Activated B cell treated with CpG ODN at 0.5 μM for 24 hours (primary cell): ENCODE data around the gene USP22. TPM values are rescaled to one million over a fixed set of nuclear protein-coding genes. Genes with fewer than 3 reads are reported as not detected.

ENCODE experiments used
- ATAC-seq: fragments of 200-7000 bp; cut with Tn5 transposase; one replicate; pipeline ENCODE4 v1.10.0; 2021; ENCODE audit warnings: low read depth, mild to moderate bottlenecking, moderate library complexity
- CTCF ChIA-PET: fragments of 350-600 bp; sonication (Branson Sonifier 250); formaldehyde crosslinking; loops from one replicate; lab custom pipeline; 2021; ENCODE audit warnings: antibody characterized with exemption; lab: Charles Lee
- POLR2A ChIA-PET: fragments of 350-600 bp; sonication (Branson Sonifier 250); formaldehyde crosslinking; loops from one replicate; lab custom pipeline; 2021; ENCODE audit warnings: antibody characterized with exemption; lab: Charles Lee
- DNase-seq: peaks from one replicate; pipeline ENCODE4 v3.0.0; 2022
- H3K27ac Mint-ChIP-seq: one replicate; pipeline ENCODE4 v1.8.0; 2020; ENCODE audit warnings: mixed read lengths
- H3K27me3 Mint-ChIP-seq: one replicate; pipeline ENCODE4 v1.8.0; 2021; ENCODE audit warnings: mixed read lengths
- H3K36me3 Mint-ChIP-seq: one replicate; pipeline ENCODE4 v1.8.0; 2021; ENCODE audit warnings: low read depth, mixed read lengths
- H3K4me1 Mint-ChIP-seq: one replicate; pipeline ENCODE4 v1.8.0; 2021; ENCODE audit warnings: mixed read lengths
- H3K4me3 Mint-ChIP-seq: one replicate; pipeline ENCODE4 v1.8.0; 2020; ENCODE audit warnings: mild to moderate bottlenecking, mixed read lengths
- H3K9me3 Mint-ChIP-seq: one replicate; pipeline ENCODE4 v1.8.0; 2020; ENCODE audit warnings: mixed read lengths
- CTCF ChIP-seq: fragments of 200-600 bp; IDR thresholded peaks from one replicate; pipeline ENCODE4 v1.8.0; 2022; ENCODE audit warnings: antibody characterized with exemption, mild to moderate bottlenecking
- intact Hi-C: fragments of 100-400 bp; cut with micrococcal nuclease; formaldehyde crosslinking; loops from one replicate; pipeline ENCODE4 v1.15.1; 2024
- total RNA-seq: library from RNA; stranded (reverse); gene quantifications from 2 replicates; pipeline ENCODE4 v1.2.3, GENCODE V29; 2022

Gene USP22
- total RNA-seq, 1 donor from 2014 or later = 156 TPM

GRCh38 chr17:21077281-21077680, 34.5 kb upstream of the USP22 start:
- no peak for TF ChIP-seq CTCF
- ATAC-seq = no peak
- H3K4me3 Mint-ChIP-seq = no peak overlapping the region
- no peak overlapping the region for H3K27ac Mint-ChIP-seq
- ChIA-PET POLR2A (no interaction called here), CTCF (no interaction called here)
- no peaks in the 10 kb centered on the region for H3K9me3 Mint-ChIP-seq
- H3K4me1 Mint-ChIP-seq = no peaks in the 10 kb centered on the region
- no peak for DNase-seq
- H3K27me3 Mint-ChIP-seq = peaks cover 7% of the 10 kb centered on the region
- intact Hi-C loops = no loop called here
- no peaks in the 10 kb centered on the region for H3K36me3 Mint-ChIP-seq

- CTCF ChIA-PET = no interaction called here
- peaks cover 7% of the 10 kb centered on the region for H3K27me3 Mint-ChIP-seq
- H3K27ac Mint-ChIP-seq = no peak overlapping the region
- no peaks in the 10 kb centered on the region for H3K9me3 Mint-ChIP-seq
- POLR2A ChIA-PET = no interaction called here
- H3K4me3 Mint-ChIP-seq = no peak overlapping the region
- TF ChIP-seq CTCF = no peak
- no peak for ATAC-seq
- H3K4me1 Mint-ChIP-seq = no peaks in the 10 kb centered on the region
- intact Hi-C loops = no loop called here
- DNase-seq = no peak
- H3K36me3 Mint-ChIP-seq = no peaks in the 10 kb centered on the region
Observed at GRCh38 chr17:21076242-21076641, 33.4 kb upstream of the USP22 start.

- ChIA-PET POLR2A (no interaction called here), CTCF (no interaction called here)
- H3K27me3 Mint-ChIP-seq = peaks cover 7% of the 10 kb centered on the region
- H3K27ac Mint-ChIP-seq = no peak overlapping the region
- no peak for ATAC-seq
- no peaks in the 10 kb centered on the region for H3K36me3 Mint-ChIP-seq
- no peak for TF ChIP-seq CTCF
- no peaks in the 10 kb centered on the region for H3K4me1 Mint-ChIP-seq
- no peak for DNase-seq
- no peak overlapping the region for H3K4me3 Mint-ChIP-seq
- no peaks in the 10 kb centered on the region for H3K9me3 Mint-ChIP-seq
- intact Hi-C loops = no loop called here
Observed at GRCh38 chr17:21075739-21076085, 32.9 kb upstream of the USP22 start.

DNA sequence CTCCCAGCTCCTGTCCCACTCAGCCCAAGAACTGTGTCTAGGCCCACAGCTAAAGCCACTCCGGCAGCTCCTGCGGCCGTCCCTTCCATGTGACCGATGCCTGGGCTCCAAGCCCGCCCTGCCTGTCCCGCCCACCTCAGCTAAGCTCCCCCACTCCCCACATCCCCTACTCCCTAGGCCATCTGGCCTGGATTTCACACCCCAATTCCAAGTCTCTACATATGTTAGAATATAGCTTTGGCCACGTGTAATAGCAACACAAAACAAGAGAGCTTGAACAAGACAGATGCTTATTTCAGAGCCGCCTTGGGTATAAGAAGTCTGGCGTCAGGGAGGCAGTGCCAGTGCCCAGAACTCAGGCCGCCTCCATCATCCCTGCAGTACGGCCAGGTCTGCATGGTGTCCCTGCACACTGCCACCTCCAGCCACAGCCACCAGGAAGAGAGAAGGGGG, 30.0 kb upstream of the USP22 start:
- no peak overlapping the region for H3K27ac Mint-ChIP-seq
- no peak for ATAC-seq
- no peak for DNase-seq
- CTCF ChIA-PET = no interaction called here
- intact Hi-C loops = no loop called here
- POLR2A ChIA-PET = no interaction called here
- H3K9me3 Mint-ChIP-seq = no peaks in the 10 kb centered on the region
- H3K27me3 Mint-ChIP-seq = peaks cover under 1% of the 10 kb centered on the region
- no peak overlapping the region for H3K4me3 Mint-ChIP-seq
- TF ChIP-seq CTCF = no peak
- no peaks in the 10 kb centered on the region for H3K4me1 Mint-ChIP-seq
- H3K36me3 Mint-ChIP-seq = no peaks in the 10 kb centered on the region

- no peak for DNase-seq
- Mint-ChIP-seq H3K27ac (no peak overlapping the region), H3K36me3 (no peaks in the 10 kb centered on the region), H3K4me1 (peaks cover 15% of the 10 kb centered on the region), H3K4me3 (no peak overlapping the region), H3K27me3 (no peaks in the 10 kb centered on the region), H3K9me3 (no peaks in the 10 kb centered on the region)
- CTCF ChIA-PET = no interaction called here
- ATAC-seq = no peak
- no peak for TF ChIP-seq CTCF
- POLR2A ChIA-PET = no interaction called here
- intact Hi-C loops = no loop called here
Observed at GRCh38 chr17:21066394-21066793, 23.6 kb upstream of the USP22 start.
